CD4-positive, alpha-beta memory T cell (primary cell): ENCODE data around the gene SPRED2. TPM values are rescaled to one million over a fixed set of nuclear protein-coding genes. Genes with fewer than 3 reads are reported as not detected.

Experiments
- CTCF ChIA-PET: fragments of 350-600 bp; sonication (Branson Sonifier 250); formaldehyde crosslinking; loops from one replicate; lab custom pipeline; 2021; ENCODE audit warnings: inconsistent platforms; ENCODE audit not compliant: partially characterized antibody; lab: Charles Lee
- POLR2A ChIA-PET: fragments of 350-600 bp; sonication (Branson Sonifier 250); formaldehyde crosslinking; loops from one replicate; lab custom pipeline; 2021; ENCODE audit not compliant: partially characterized antibody; lab: Charles Lee
- DNase-seq, 5 donors: peaks; one replicate each; pipeline versions ENCODE4 v3.0.0 to v3.0.0-alpha.2; 2020 to 2022; ENCODE audit warnings: mixed read lengths in 1 of 5
- H3K27ac ChIP-seq: one replicate; pipeline ENCODE4 v1.7.0; 2013; ENCODE audit warnings: low read depth, low read length
- H3K27me3 ChIP-seq: 2 replicates; pipeline ENCODE4 v1.7.0; 2013; ENCODE audit warnings: mild to moderate bottlenecking, low read length, moderate library complexity; ENCODE audit not compliant: insufficient read depth
- H3K36me3 ChIP-seq: 2 replicates; pipeline ENCODE4 v1.7.0; 2013; ENCODE audit warnings: mild to moderate bottlenecking, low read length, moderate library complexity; ENCODE audit not compliant: insufficient read depth
- H3K4me1 ChIP-seq: 2 replicates; pipeline ENCODE4 v1.7.0; 2013; ENCODE audit warnings: mild to moderate bottlenecking, low read length, moderate library complexity; ENCODE audit not compliant: insufficient read depth
- H3K4me3 ChIP-seq, 2 donors: one replicate each; pipeline ENCODE4 v1.7.0; 2013; ENCODE audit warnings: low read length in 2 of 2, mild to moderate bottlenecking in 1 of 2
- H3K9me3 ChIP-seq, 2 donors: one replicate each; pipeline ENCODE4 v1.7.0; 2013; ENCODE audit warnings: low read length in 2 of 2, control low read depth in 1 of 2; ENCODE audit not compliant: control insufficient read depth in 1 of 2
- H3K27ac Mint-ChIP-seq, 7 donors: one replicate each; pipeline ENCODE4 v1.8.0; 2020 to 2021; ENCODE audit warnings: mixed read lengths in 7 of 7, mild to moderate bottlenecking in 6 of 7, inconsistent platforms in 3 of 7, moderate library complexity in 3 of 7
- H3K27me3 Mint-ChIP-seq, 2 donors: one replicate each; pipeline ENCODE4 v1.8.0; 2020 to 2021; ENCODE audit warnings: mixed read lengths in 2 of 2
- H3K36me3 Mint-ChIP-seq, 2 donors: one replicate each; pipeline ENCODE4 v1.8.0; 2020 to 2021; ENCODE audit warnings: mixed read lengths in 2 of 2, inconsistent platforms in 1 of 2, mild to moderate bottlenecking in 1 of 2
- H3K4me1 Mint-ChIP-seq, 4 donors: one replicate each; pipeline ENCODE4 v1.8.0; 2020 to 2021; ENCODE audit warnings: mixed read lengths in 4 of 4, mild to moderate bottlenecking in 1 of 4
- H3K4me3 Mint-ChIP-seq, 8 donors: one replicate each; pipeline ENCODE4 v1.8.0; 2020 to 2021; ENCODE audit warnings: mixed read lengths in 8 of 8, mild to moderate bottlenecking in 7 of 8, moderate library complexity in 6 of 8, inconsistent platforms in 3 of 8
- H3K9me3 Mint-ChIP-seq, 8 donors: one replicate each; pipeline ENCODE4 v1.8.0; 2020 to 2021; ENCODE audit warnings: mixed read lengths in 8 of 8, mild to moderate bottlenecking in 5 of 8, inconsistent platforms in 3 of 8, moderate library complexity in 1 of 8
- intact Hi-C: fragments of 100-400 bp; cut with micrococcal nuclease; formaldehyde crosslinking; loops from one replicate; pipeline ENCODE4 v1.15.1; 2023
- polyA plus RNA-seq, 2 donors: library from polyadenylated mRNA; unstranded; fragments of 300-500 nt; fragmentation: Illumina TruSeq; gene quantifications; one replicate each; pipeline ENCODE4 v1.2.3, GENCODE V29; 2021
- total RNA-seq, 2 experiments: library from RNA; stranded (reverse); gene quantifications; one replicate each; pipeline ENCODE4 v1.2.3, GENCODE V29; 2021

Gene SPRED2
- total and polyA plus RNA-seq, 4 experiments from 2014 or later = 0.27 to 1.3 (median 0.62) TPM

DNA sequence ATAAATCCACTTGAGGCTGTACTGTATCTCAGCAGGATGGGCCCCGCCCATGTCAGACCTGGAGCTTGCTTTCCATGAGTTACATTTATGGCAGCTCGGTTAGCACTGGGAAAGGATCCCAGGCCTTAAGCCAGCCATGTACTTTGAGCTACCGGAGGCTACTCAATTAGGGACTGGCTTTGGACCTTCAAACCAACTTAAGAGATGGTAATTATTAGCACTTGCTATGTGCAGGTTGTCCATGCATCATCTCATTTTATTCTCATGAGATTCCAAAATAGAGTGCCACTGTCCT lies 140.3 kb downstream of the SPRED2 start:
- H3K36me3 Mint-ChIP-seq = no peaks in the 10 kb centered on the region
- intact Hi-C loops = no loop called here
- ChIA-PET POLR2A (no interaction called here), CTCF (no interaction called here)
- H3K4me3 ChIP-seq = no peak overlapping the region
- no peak for DNase-seq
- H3K27me3 ChIP-seq = no peaks in the 10 kb centered on the region
- peaks cover 0 to 9% of the 10 kb centered on the region in 2 donors for H3K27me3 Mint-ChIP-seq
- no peak overlapping the region for H3K27ac Mint-ChIP-seq
- no peak overlapping the region for H3K4me3 Mint-ChIP-seq
- no peaks in the 10 kb centered on the region for H3K36me3 ChIP-seq
- H3K9me3 Mint-ChIP-seq = no peaks in the 10 kb centered on the region
- peaks cover 0 to 9% (median 3%) of the 10 kb centered on the region in 4 donors for H3K4me1 Mint-ChIP-seq
- no peaks in the 10 kb centered on the region for H3K4me1 ChIP-seq
- H3K27ac ChIP-seq = no peak overlapping the region
- H3K9me3 ChIP-seq = no peaks in the 10 kb centered on the region

DNA sequence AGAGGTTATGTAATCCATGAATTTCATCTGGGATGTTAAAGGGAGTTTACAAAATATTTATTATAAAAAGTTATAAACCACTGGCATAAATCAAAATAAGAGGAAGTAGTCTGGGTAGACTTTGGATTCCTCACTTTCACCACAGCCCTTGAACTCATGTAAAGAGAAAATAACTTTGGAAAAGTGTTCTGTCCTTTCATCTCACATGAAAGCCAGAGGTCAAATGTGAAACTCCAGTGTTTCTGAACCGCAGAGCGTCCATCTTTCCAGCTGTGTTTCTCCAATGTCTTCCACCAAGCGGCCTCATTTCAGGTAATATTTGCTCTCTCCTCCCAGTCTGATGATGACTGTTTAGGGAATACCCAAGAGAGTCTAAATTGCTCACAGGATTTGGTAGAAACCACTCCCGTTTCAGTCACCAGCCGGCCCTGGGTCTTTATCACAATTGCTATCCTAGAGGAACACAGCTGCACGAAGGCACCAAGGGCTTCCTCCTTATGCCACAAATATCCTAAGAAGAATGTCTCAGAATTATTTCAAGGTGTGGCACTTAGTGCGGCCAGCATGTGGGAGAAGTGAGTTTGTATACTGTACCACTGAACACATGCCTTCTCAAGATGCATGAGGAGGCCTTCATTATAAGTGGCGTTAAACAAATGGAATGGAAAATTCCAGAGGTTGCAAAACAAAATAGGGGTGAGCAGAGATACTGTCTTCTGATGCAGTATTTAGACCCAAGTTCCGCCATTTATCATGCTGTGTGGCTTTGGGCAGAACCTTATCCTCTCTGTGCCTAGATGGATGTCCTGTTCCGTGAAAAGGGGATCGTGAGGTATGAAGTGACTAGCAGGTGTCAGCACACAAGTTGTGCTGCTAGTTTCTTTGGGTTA lies 140.9 kb downstream of the SPRED2 start:
- no peaks in the 10 kb centered on the region for H3K4me1 ChIP-seq
- no peak for DNase-seq
- H3K9me3 ChIP-seq = no peaks in the 10 kb centered on the region
- H3K9me3 Mint-ChIP-seq = no peaks in the 10 kb centered on the region
- H3K27me3 ChIP-seq = no peaks in the 10 kb centered on the region
- H3K36me3 Mint-ChIP-seq = no peaks in the 10 kb centered on the region
- peaks cover 0 to 3% (median 0%) of the 10 kb centered on the region in 4 donors for H3K4me1 Mint-ChIP-seq
- no peaks in the 10 kb centered on the region for H3K36me3 ChIP-seq
- H3K4me3 Mint-ChIP-seq = no peak overlapping the region
- ChIA-PET POLR2A (no interaction called here), CTCF (no interaction called here)
- H3K27ac Mint-ChIP-seq = no peak overlapping the region
- H3K4me3 ChIP-seq = no peak overlapping the region
- peaks cover 0 to 8% of the 10 kb centered on the region in 2 donors for H3K27me3 Mint-ChIP-seq
- no peak overlapping the region for H3K27ac ChIP-seq
- intact Hi-C loops = no loop called here

- H3K4me3 ChIP-seq = no peak overlapping the region
- Mint-ChIP-seq H3K9me3 (no peaks in the 10 kb centered on the region), H3K4me3 (no peak overlapping the region), H3K27me3 (no peaks in the 10 kb centered on the region), H3K27ac (no peak overlapping the region), H3K4me1 (no peaks in the 10 kb centered on the region), H3K36me3 (no peaks in the 10 kb centered on the region)
- no peaks in the 10 kb centered on the region for H3K4me1 ChIP-seq
- no peaks in the 10 kb centered on the region for H3K36me3 ChIP-seq
- POLR2A ChIA-PET = no interaction called here
- intact Hi-C loops = no loop called here
- no peaks in the 10 kb centered on the region for H3K9me3 ChIP-seq
- no peaks in the 10 kb centered on the region for H3K27me3 ChIP-seq
- no peak for DNase-seq
- CTCF ChIA-PET = no interaction called here
- no peak overlapping the region for H3K27ac ChIP-seq
Measured at GRCh38 chr2:65287364-65287763, 145.0 kb downstream of the SPRED2 start.

DNA sequence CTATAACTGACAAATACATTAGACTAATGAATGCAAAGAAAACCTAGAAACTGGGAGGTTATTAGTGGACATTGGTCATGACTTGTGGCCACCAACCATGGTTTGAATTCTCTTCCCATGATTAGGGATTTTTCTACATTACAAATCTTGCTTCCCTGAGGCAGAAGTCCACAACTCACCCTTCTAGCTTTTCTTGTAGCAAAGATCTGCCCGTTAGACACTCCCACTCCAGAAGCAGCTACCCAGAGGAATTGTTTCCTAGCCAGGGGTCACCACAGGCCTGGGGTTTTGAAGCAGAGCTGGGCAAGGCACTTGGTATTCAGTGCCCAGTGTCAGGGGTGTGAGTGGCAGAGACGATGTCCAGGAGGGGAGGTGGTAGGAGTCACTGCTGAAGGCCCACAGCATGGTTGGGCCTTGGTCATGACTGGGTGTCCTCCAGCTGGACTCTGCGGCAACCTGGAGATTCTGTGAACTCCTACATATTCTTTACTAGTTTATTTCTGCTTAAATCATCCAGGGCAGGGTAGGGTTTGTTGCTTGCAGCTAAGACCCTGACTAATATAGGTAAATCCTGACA lies 149.8 kb downstream of the SPRED2 start:
- no peaks in the 10 kb centered on the region for H3K36me3 Mint-ChIP-seq
- POLR2A ChIA-PET = no interaction called here
- H3K27ac ChIP-seq = no peak overlapping the region
- H3K27me3 Mint-ChIP-seq = no peaks in the 10 kb centered on the region
- H3K9me3 ChIP-seq = no peaks in the 10 kb centered on the region
- H3K27ac Mint-ChIP-seq = no peak overlapping the region
- CTCF ChIA-PET = no interaction called here
- peaks cover 10 to 16% (median 13%) of the 10 kb centered on the region in 4 donors for H3K4me1 Mint-ChIP-seq
- no peak overlapping the region for H3K4me3 Mint-ChIP-seq
- no peaks in the 10 kb centered on the region for H3K36me3 ChIP-seq
- DNase-seq = no peak
- no peaks in the 10 kb centered on the region for H3K27me3 ChIP-seq
- H3K4me1 ChIP-seq = peaks cover 13% of the 10 kb centered on the region
- H3K9me3 Mint-ChIP-seq = no peaks in the 10 kb centered on the region
- intact Hi-C loops = no loop called here
- no peak overlapping the region for H3K4me3 ChIP-seq

GRCh38 chr2:65281627-65282351 lies 150.6 kb downstream of the SPRED2 start:
- intact Hi-C loops = no loop called here
- Mint-ChIP-seq H3K27ac (no peak overlapping the region), H3K36me3 (no peaks in the 10 kb centered on the region), H3K27me3 (no peaks in the 10 kb centered on the region), H3K4me3 (no peak overlapping the region), H3K9me3 (no peaks in the 10 kb centered on the region), H3K4me1 (peaks cover 10 to 19% (median 15%) of the 10 kb centered on the region in 4 donors)
- H3K9me3 ChIP-seq = no peaks in the 10 kb centered on the region
- no peak overlapping the region for H3K27ac ChIP-seq
- DNase-seq = no peak
- ChIA-PET CTCF (interaction anchor here (1.0 kb wide), 1 partner anchor 11 kb away, joined by 3 read pairs; no protein-coding TSS in a partner anchor), POLR2A (no interaction called here)
- H3K27me3 ChIP-seq = no peaks in the 10 kb centered on the region
- H3K4me1 ChIP-seq = peaks cover 13% of the 10 kb centered on the region
- no peak overlapping the region for H3K4me3 ChIP-seq
- H3K36me3 ChIP-seq = no peaks in the 10 kb centered on the region

- Histone ChIP-seq H3K27me3 (no peaks in the 10 kb centered on the region), H3K27ac (no peak overlapping the region), H3K36me3 (no peaks in the 10 kb centered on the region), H3K4me1 (peaks cover 13% of the 10 kb centered on the region), H3K4me3 (no peak overlapping the region), H3K9me3 (no peaks in the 10 kb centered on the region)
- Mint-ChIP-seq H3K27me3 (no peaks in the 10 kb centered on the region), H3K4me3 (no peak overlapping the region), H3K4me1 (peaks cover 10 to 25% (median 16%) of the 10 kb centered on the region in 4 donors), H3K27ac (no peak overlapping the region), H3K9me3 (no peaks in the 10 kb centered on the region), H3K36me3 (no peaks in the 10 kb centered on the region)
- DNase-seq = no peak
- intact Hi-C loops = no loop called here
- CTCF ChIA-PET = no interaction called here
- POLR2A ChIA-PET = no interaction called here
Measured at GRCh38 chr2:65279756-65280155, 152.6 kb downstream of the SPRED2 start.

- CTCF ChIA-PET = interaction anchor here (1.4 kb wide), 1 partner anchor 214 kb away, joined by 3 read pairs; no protein-coding TSS in a partner anchor
- H3K4me3 Mint-ChIP-seq = peak overlapping the region in 4 of 8 donors; percentile 25 to 71 (median 62)
Measured at GRCh38 chr2:65278531-65278981, 153.8 kb downstream of the SPRED2 start.

More at GRCh38 chr2:65278531-65278981, 153.8 kb downstream of the SPRED2 start:
- H3K27ac ChIP-seq = no peak overlapping the region
- DNase-seq = no peak
- intact Hi-C loops = no loop called here
- Mint-ChIP-seq H3K9me3 (no peaks in the 10 kb centered on the region), H3K4me1 (peaks cover 10 to 25% (median 16%) of the 10 kb centered on the region in 4 donors), H3K36me3 (peaks cover 0 to 6% of the 10 kb centered on the region in 2 donors), H3K27ac (no peak overlapping the region), H3K27me3 (no peaks in the 10 kb centered on the region)
- POLR2A ChIA-PET = interaction anchor here (0.8 to 1.3 kb wide), 2 partner anchors 37 to 51 kb away, joined by 3 read pairs; partner anchors contain the start of gene ACTR2
- H3K9me3 ChIP-seq = no peaks in the 10 kb centered on the region
- no peaks in the 10 kb centered on the region for H3K36me3 ChIP-seq
- no peak overlapping the region for H3K4me3 ChIP-seq
- no peaks in the 10 kb centered on the region for H3K27me3 ChIP-seq
- peaks cover 13% of the 10 kb centered on the region for H3K4me1 ChIP-seq
